Left ventricle myocardium inferior (tissue), 1 donor: ENCODE measurements around the gene TMC4. TPM values are rescaled to one million over a fixed set of nuclear protein-coding genes. Genes with fewer than 3 reads are reported as not detected.

ENCODE experiments used
- DNase-seq: peaks from one replicate; pipeline ENCODE4 v3.0.0-alpha.2; 2020
- H3K27ac ChIP-seq: fragments of 200-600 bp; replicated peaks from 2 replicates; pipeline ENCODE4 v1.8.0; 2021
- H3K27me3 ChIP-seq: fragments of 200-600 bp; 2 replicates; pipeline ENCODE4 v1.8.0; 2021; ENCODE audit warnings: low read depth
- H3K36me3 ChIP-seq: fragments of 200-600 bp; 2 replicates; pipeline ENCODE4 v1.8.0; 2021
- H3K4me1 ChIP-seq: fragments of 200-600 bp; 2 replicates; pipeline ENCODE4 v1.8.0; 2021
- H3K4me3 ChIP-seq: fragments of 200-600 bp; 2 replicates; pipeline ENCODE4 v1.8.0; 2021; ENCODE audit warnings: mild to moderate bottlenecking, moderate library complexity
- H3K9me3 ChIP-seq: fragments of 200-600 bp; replicated peaks from 2 replicates; pipeline ENCODE4 v1.8.0; 2021
- intact Hi-C: fragments of 100-400 bp; cut with micrococcal nuclease; formaldehyde crosslinking; loops from one replicate; pipeline ENCODE4 v1.11.0; 2022
- total RNA-seq: library from RNA; stranded (reverse); fragmentation: NEBNext Ultra II Directional; extraction: Animal tissue kit (Norgen Biotek cat#: 25700); gene quantifications from one replicate; pipeline ENCODE4 v1.2.1, GENCODE V29; 2021
- TF ChIP-seq, protein P1 (sequence below): fragments of 200-600 bp; IDR thresholded peaks from 2 replicates; pipeline ENCODE4 v1.8.0; 2021; ENCODE audit warnings: antibody characterized with exemption, mild to moderate bottlenecking, borderline replicate concordance
- donor health status: DM: no; HTN: yes; CAD: no; lungs with severe emphysema.

Gene TMC4
- total RNA-seq, 1 donor from 2014 or later = 2.2 TPM

DNA sequence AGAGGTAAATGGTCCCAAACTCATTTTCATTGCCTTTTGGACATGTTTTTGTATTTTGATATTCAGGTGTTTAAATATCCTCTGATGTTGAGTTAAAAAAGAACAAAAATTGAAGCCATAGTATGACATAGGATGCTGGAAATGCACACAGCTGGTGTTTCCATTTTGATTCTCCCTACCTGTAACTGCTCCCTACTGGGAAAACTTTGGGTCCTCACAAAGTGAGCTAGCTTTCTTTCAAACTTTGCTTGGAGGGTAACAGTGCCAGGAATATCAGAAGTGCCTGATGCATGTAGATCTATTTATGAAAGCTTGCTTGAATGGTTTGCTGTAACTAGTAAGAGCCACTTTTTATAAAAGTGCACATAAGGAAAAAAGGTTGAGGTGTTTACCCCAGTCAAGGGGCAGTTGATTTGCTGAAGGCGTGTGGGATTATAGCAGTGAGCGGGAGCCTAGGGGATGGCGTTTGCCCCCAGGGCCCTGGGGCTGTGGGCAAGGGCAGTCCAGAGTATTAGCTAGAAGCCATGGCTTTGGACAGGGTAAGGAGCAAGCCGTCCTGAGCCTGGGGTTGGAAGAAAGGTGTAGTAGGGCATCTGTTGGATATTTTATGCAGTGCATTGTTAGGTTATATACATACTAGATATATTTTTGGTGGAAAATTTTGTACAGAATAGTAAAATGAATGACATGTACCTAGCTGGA lies 32.0 kb upstream of the TMC4 start:
- Histone ChIP-seq H3K36me3 (peaks cover 71% of the 10 kb centered on the region), H3K27me3 (no peaks in the 10 kb centered on the region), H3K27ac (no peak overlapping the region), H3K4me1 (peaks cover 98% of the 10 kb centered on the region), H3K9me3 (no peaks in the 10 kb centered on the region), H3K4me3 (peak overlapping the region; percentile 4)
- intact Hi-C loops = no loop called here
- TF ChIP-seq, protein P1, sequence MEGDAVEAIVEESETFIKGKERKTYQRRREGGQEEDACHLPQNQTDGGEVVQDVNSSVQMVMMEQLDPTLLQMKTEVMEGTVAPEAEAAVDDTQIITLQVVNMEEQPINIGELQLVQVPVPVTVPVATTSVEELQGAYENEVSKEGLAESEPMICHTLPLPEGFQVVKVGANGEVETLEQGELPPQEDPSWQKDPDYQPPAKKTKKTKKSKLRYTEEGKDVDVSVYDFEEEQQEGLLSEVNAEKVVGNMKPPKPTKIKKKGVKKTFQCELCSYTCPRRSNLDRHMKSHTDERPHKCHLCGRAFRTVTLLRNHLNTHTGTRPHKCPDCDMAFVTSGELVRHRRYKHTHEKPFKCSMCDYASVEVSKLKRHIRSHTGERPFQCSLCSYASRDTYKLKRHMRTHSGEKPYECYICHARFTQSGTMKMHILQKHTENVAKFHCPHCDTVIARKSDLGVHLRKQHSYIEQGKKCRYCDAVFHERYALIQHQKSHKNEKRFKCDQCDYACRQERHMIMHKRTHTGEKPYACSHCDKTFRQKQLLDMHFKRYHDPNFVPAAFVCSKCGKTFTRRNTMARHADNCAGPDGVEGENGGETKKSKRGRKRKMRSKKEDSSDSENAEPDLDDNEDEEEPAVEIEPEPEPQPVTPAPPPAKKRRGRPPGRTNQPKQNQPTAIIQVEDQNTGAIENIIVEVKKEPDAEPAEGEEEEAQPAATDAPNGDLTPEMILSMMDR = no peak
- DNase-seq = no peak

DNA sequence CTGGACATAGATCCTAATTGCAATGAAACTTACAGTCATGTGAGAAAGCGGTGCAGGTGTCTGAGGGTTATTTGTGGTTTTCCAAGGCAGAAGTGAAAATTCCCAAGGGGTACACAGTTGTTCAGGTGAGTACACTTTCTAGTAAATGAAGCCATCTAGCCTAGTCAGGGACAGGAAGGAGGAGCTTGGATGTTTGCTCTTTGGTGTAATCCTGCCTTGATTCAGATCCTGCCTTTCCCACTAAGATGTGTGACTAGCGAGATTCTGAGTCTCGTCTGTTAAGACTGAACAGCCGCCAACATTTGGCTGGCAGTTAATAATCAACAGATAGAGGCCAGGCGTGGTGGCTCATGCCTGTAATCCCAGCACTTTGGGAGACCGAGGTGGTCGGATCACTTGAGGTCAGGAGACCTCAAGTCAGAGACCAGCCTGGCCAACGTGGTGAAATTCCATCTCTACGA lies 30.2 kb upstream of the TMC4 start:
- H3K36me3 ChIP-seq = peaks cover 68% of the 10 kb centered on the region
- peaks cover 84% of the 10 kb centered on the region for H3K4me1 ChIP-seq
- H3K27ac ChIP-seq = no peak overlapping the region
- no peak for DNase-seq
- H3K9me3 ChIP-seq = no peaks in the 10 kb centered on the region
- intact Hi-C loops = no loop called here
- TF ChIP-seq, protein P1 = no peak
- H3K4me3 ChIP-seq = peak overlapping the region; percentile 97
- H3K27me3 ChIP-seq = no peaks in the 10 kb centered on the region

DNA sequence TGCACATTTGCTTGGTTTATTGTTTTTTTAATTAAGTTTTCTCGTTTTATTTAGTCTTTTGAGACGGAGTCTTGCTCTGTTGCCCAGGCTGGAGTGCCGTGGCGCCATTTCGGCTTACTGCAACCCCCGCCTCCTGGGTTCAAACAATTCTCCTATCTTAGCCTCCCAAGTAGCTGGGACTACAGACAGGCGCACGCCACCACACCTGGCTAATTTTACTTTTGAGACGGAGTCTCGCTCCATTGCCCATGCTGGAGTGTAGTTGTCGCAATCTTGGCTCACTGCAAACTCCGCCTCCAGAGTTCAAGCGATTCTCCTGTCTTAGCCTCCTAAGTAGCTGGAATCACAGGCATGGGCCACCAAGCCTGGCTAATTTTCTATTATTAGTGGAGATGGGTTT lies 29.0 kb upstream of the TMC4 start:
- no peak for DNase-seq
- Histone ChIP-seq H3K9me3 (no peaks in the 10 kb centered on the region), H3K36me3 (peaks cover 56% of the 10 kb centered on the region), H3K27me3 (no peaks in the 10 kb centered on the region), H3K4me1 (peaks cover 72% of the 10 kb centered on the region), H3K27ac (no peak overlapping the region), H3K4me3 (peak overlapping the region; percentile 97)
- TF ChIP-seq, protein P1 = no peak
- intact Hi-C loops = no loop called here

DNA sequence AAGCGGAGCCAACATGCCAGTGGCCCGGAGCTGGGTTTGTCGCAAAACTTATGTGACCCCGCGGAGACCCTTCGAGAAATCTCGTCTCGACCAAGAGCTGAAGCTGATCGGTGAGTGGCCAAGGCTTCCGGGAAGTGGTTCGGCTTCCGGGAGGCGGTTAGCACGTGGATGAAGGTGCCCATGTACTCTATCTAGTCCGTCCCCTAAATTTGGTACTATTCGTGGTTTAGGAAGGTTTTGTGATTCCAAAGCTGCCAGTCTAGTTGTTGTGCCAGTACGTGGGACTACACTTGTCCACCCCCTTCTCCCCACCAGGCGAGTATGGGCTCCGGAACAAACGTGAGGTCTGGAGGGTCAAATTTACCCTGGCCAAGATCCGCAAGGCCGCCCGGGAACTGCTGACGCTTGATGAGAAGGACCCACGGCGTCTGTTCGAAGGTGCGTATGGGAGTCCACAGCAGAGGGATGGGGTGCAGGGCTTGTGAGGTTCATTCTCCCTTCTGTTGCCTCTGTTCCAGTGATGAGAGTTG lies 28.3 kb upstream of the TMC4 start:
- Histone ChIP-seq H3K36me3 (peaks cover 49% of the 10 kb centered on the region), H3K4me1 (peaks cover 65% of the 10 kb centered on the region), H3K27me3 (no peaks in the 10 kb centered on the region), H3K4me3 (peak overlapping the region; percentile 97), H3K27ac (peak overlapping the region; percentile 95), H3K9me3 (no peaks in the 10 kb centered on the region)
- intact Hi-C loops = no loop called here
- no peak for DNase-seq
- TF ChIP-seq, protein P1 = no peak

DNA sequence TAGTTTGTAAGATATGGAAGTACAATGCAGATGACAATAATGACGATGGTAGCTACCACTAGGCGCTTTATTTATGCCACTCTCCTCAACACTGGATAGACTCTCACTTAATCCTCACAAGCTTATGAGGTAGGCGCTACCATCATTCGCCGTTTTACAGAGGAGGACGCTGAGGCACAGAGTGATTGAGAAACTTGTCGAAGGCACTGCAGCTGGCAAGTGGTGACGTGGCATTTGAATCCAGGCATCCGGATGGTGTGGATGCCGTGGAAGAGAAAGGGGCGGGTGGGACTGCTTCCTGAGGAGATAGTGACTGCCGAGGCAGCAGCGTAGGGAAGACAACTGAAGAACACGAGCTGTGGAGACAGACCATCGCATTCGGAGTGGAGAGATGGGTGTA lies 26.4 kb upstream of the TMC4 start:
- no peak for DNase-seq

More for the DNA sequence above, 26.4 kb upstream of the TMC4 start:
- intact Hi-C loops = no loop called here
- Histone ChIP-seq H3K27ac (no peak overlapping the region), H3K36me3 (peaks cover 40% of the 10 kb centered on the region), H3K27me3 (no peaks in the 10 kb centered on the region), H3K4me1 (peaks cover 46% of the 10 kb centered on the region), H3K9me3 (no peaks in the 10 kb centered on the region), H3K4me3 (no peak overlapping the region)
- TF ChIP-seq, protein P1 = no peak
